H1 (cell line): ENCODE data around the gene TTLL9. TPM values are rescaled to one million over a fixed set of nuclear protein-coding genes. Genes with fewer than 3 reads are reported as not detected.

Source experiments
- CTCF ChIA-PET: fragments of 300-600 bp; sonication (Branson Sonifier 250); formaldehyde crosslinking; loops from one replicate; lab custom pipeline; 2021; ENCODE audit not compliant: partially characterized antibody; lab: Charles Lee
- POLR2A ChIA-PET: fragments of 300-600 bp; sonication (Branson Sonifier 250); formaldehyde crosslinking; loops from one replicate; lab custom pipeline; 2021; ENCODE audit warnings: inconsistent platforms; ENCODE audit not compliant: partially characterized antibody; lab: Charles Lee
- DNase-seq, 2 experiments: peaks; one replicate each; pipeline versions ENCODE4 v3.0.0 to v3.0.0-alpha.2; 2010 to 2022; ENCODE audit warnings: low spot score in 2 of 2, low read depth in 1 of 2, mixed read lengths in 1 of 2
- FAIRE-seq: peaks from 2 replicates; lab custom pipeline; 2011; peaks lifted over from hg19 to GRCh38; lab: Jason Lieb, UNC
- H2AFZ ChIP-seq: 2 replicates; pipeline ENCODE4 v1.8.1; 2012; ENCODE audit warnings: low read length, inconsistent platforms
- H2AK5ac ChIP-seq: 2 replicates; pipeline ENCODE4 v1.6.1; 2013; ENCODE audit warnings: low read depth, low read length
- H2BK120ac ChIP-seq: replicated peaks from 2 replicates; pipeline ENCODE3; 2013; ENCODE audit warnings: low read depth, low read length, inconsistent platforms
- H2BK12ac ChIP-seq: 2 replicates; pipeline ENCODE4 v1.6.1; 2013; ENCODE audit warnings: low read depth, low read length
- H2BK15ac ChIP-seq: 2 replicates; pipeline ENCODE4 v1.6.1; 2013; ENCODE audit warnings: low read length
- H2BK20ac ChIP-seq: 2 replicates; pipeline ENCODE4 v1.6.1; 2013; ENCODE audit warnings: low read length
- H2BK5ac ChIP-seq: 2 replicates; pipeline ENCODE4 v1.6.1; 2013; ENCODE audit warnings: low read depth, low read length
- H3K14ac ChIP-seq: 2 replicates; pipeline ENCODE4 v1.6.1; 2013; ENCODE audit warnings: inconsistent platforms; ENCODE audit not compliant: insufficient read length
- H3K18ac ChIP-seq: 2 replicates; pipeline ENCODE4 v1.6.1; 2013; ENCODE audit warnings: low read length; ENCODE audit errors: extremely low read depth
- H3K23ac ChIP-seq: 2 replicates; pipeline ENCODE4 v1.6.1; 2013; ENCODE audit warnings: inconsistent platforms; ENCODE audit not compliant: insufficient read length
- H3K23me2 ChIP-seq: 2 replicates; pipeline ENCODE4 v1.6.1; 2013; ENCODE audit warnings: low read depth, low read length
- H3K27ac ChIP-seq: 2 replicates; pipeline ENCODE4 v1.6.1; 2011; ENCODE audit warnings: low read depth, low read length, inconsistent platforms
- H3K27me3 ChIP-seq, 4 experiments: replicated peaks in 1 of 4; 1 replicate in 1 of 4; 2 replicates in 3 of 4; pipeline versions ENCODE4 v1.6.1 to v1.8.1; 2011 to 2013; ENCODE audit warnings: low read length in 3 of 4, mild to moderate bottlenecking in 3 of 4, inconsistent platforms in 2 of 4, mixed read lengths in 2 of 4, moderate library complexity in 1 of 4; ENCODE audit not compliant: control insufficient read depth in 3 of 4, insufficient read depth in 3 of 4; ENCODE audit errors: extremely low read depth in 1 of 4
- H3K36me3 ChIP-seq, 4 experiments: 2 replicates each; pipeline versions ENCODE4 v1.6.1 to v1.8.1; 2011 to 2013; ENCODE audit warnings: mild to moderate bottlenecking in 4 of 4, low read length in 3 of 4, moderate library complexity in 2 of 4, control low read depth in 1 of 4, inconsistent platforms in 1 of 4; ENCODE audit not compliant: insufficient read depth in 4 of 4, control insufficient read depth in 2 of 4
- H3K4ac ChIP-seq: replicated peaks from 2 replicates; pipeline ENCODE3; 2013; ENCODE audit warnings: low read length, low read depth, mixed read lengths, inconsistent platforms; ENCODE audit not compliant: insufficient read length
- H3K4me1 ChIP-seq, 4 experiments: replicated peaks in 1 of 4; 1 replicate in 1 of 4; 2 replicates in 3 of 4; pipeline versions ENCODE4 v1.6.1 to v1.8.1; 2011 to 2013; ENCODE audit warnings: low read length in 3 of 4, inconsistent platforms in 2 of 4, mixed read lengths in 1 of 4; ENCODE audit not compliant: insufficient read depth in 4 of 4, control insufficient read depth in 3 of 4
- H3K4me2 ChIP-seq, 2 experiments: 2 replicates each; pipeline versions ENCODE4 v1.6.1 to v1.8.1; 2011 to 2013; ENCODE audit warnings: low read depth in 2 of 2, low read length in 2 of 2, control low read depth in 1 of 2, inconsistent platforms in 1 of 2, mild to moderate bottlenecking in 1 of 2; ENCODE audit not compliant: insufficient read depth in 1 of 2
- H3K4me3 ChIP-seq, 4 experiments: fragments of 200-600, 300-600 bp in 1 of 4; sonication (generic), shearing (Covaris generic), sonication (Bioruptor Twin) in 1 of 4; 2 replicates each; pipeline versions ENCODE4 v1.5.1 to v1.8.1; 2011 to 2016; ENCODE audit warnings: low read length in 4 of 4, low read depth in 3 of 4, control low read depth in 2 of 4, inconsistent platforms in 2 of 4, mild to moderate bottlenecking in 2 of 4, mixed read lengths in 1 of 4, moderate library complexity in 1 of 4; ENCODE audit not compliant: insufficient read depth in 2 of 4; ENCODE audit errors: extremely low read depth in 1 of 4
- H3K56ac ChIP-seq: replicated peaks from 2 replicates; pipeline ENCODE3; 2013; ENCODE audit warnings: low read depth, mild to moderate bottlenecking, mixed read lengths, low read length, inconsistent platforms; ENCODE audit not compliant: insufficient read length
- H3K79me1 ChIP-seq: 2 replicates; pipeline ENCODE4 v1.6.1; 2013; ENCODE audit warnings: low read depth, low read length, control low read depth
- H3K79me2 ChIP-seq, 2 experiments: 2 replicates each; pipeline versions ENCODE4 v1.6.1 to v1.8.1; 2012 to 2013; ENCODE audit warnings: low read length in 2 of 2, mild to moderate bottlenecking in 2 of 2, inconsistent platforms in 1 of 2; ENCODE audit not compliant: insufficient read depth in 2 of 2, control insufficient read depth in 1 of 2
- H3K9ac ChIP-seq, 4 experiments: replicated peaks in 1 of 4; 1 replicate in 1 of 4; 2 replicates in 3 of 4; pipeline versions ENCODE4 v1.6.1 to v1.8.1; 2011 to 2013; ENCODE audit warnings: low read depth in 3 of 4, low read length in 3 of 4, control low read depth in 2 of 4, mild to moderate bottlenecking in 2 of 4, moderate library complexity in 2 of 4, inconsistent platforms in 1 of 4; ENCODE audit errors: extremely low read depth in 1 of 4
- H3K9me3 ChIP-seq, 2 experiments: 2 replicates each; pipeline versions ENCODE4 v1.6.1 to v1.8.1; 2012 to 2013; ENCODE audit warnings: mild to moderate bottlenecking in 2 of 2, moderate library complexity in 2 of 2, control low read depth in 1 of 2, inconsistent platforms in 1 of 2, low read depth in 1 of 2, low read length in 1 of 2, mixed read lengths in 1 of 2; ENCODE audit not compliant: insufficient read depth in 2 of 2
- H4K20me1 ChIP-seq, 2 experiments: replicated peaks in 1 of 2; 2 replicates each; pipeline versions ENCODE3 to v1.8.1; 2011 to 2013; ENCODE audit warnings: inconsistent platforms in 2 of 2, low read length in 2 of 2, mild to moderate bottlenecking in 1 of 2; ENCODE audit not compliant: insufficient read depth in 2 of 2, control insufficient read depth in 1 of 2
- H4K5ac ChIP-seq: 2 replicates; pipeline ENCODE4 v1.6.1; 2013; ENCODE audit warnings: low read length, low read depth, mixed read lengths, inconsistent platforms; ENCODE audit not compliant: insufficient read length
- H4K8ac ChIP-seq: 2 replicates; pipeline ENCODE4 v1.8.0; 2013; ENCODE audit warnings: mild to moderate bottlenecking, moderate library complexity, low read length, inconsistent platforms; ENCODE audit not compliant: insufficient read depth; ENCODE audit errors: extremely low read depth
- H4K91ac ChIP-seq: replicated peaks from 2 replicates; pipeline ENCODE3; 2013; ENCODE audit warnings: low read length, mixed read lengths, inconsistent platforms; ENCODE audit not compliant: insufficient read length
- CEBPB ChIP-seq: IDR thresholded peaks from 2 replicates; pipeline ENCODE4 v1.6.1; 2012; ENCODE audit warnings: low read depth, low read length
- CREB1 ChIP-seq: IDR thresholded peaks from 2 replicates; pipeline ENCODE4 v1.6.1; 2012; ENCODE audit warnings: inconsistent platforms
- EGR1 ChIP-seq: IDR thresholded peaks from 2 replicates; pipeline ENCODE4 v1.6.1; 2011; ENCODE audit warnings: low read depth, low read length, borderline replicate concordance
- GABPA ChIP-seq: IDR thresholded peaks from 2 replicates; pipeline ENCODE4 v1.6.1; 2011; ENCODE audit warnings: mild to moderate bottlenecking, low read length, moderate library complexity, borderline replicate concordance; ENCODE audit not compliant: insufficient read depth
- JUN ChIP-seq: IDR thresholded peaks from 2 replicates; pipeline ENCODE4 v1.6.1; 2011; ENCODE audit warnings: low read depth, mild to moderate bottlenecking, improper control_type of control experiment, low read length
- KDM1A ChIP-seq: fragments of 200-600, 300-600 bp; sonication (generic); IDR thresholded peaks from 2 replicates; pipeline ENCODE4 v1.7.1; 2016; ENCODE audit warnings: mild to moderate bottlenecking, low read length, borderline replicate concordance
- KDM5A ChIP-seq: fragments of 200-600 bp; IDR thresholded peaks from 2 replicates; pipeline ENCODE4 v1.7.1; 2012; ENCODE audit warnings: mild to moderate bottlenecking, low read length, inconsistent platforms, mixed read lengths
- MAFK ChIP-seq: IDR thresholded peaks from 2 replicates; pipeline ENCODE4 v1.6.1; 2012; ENCODE audit warnings: low read depth, mild to moderate bottlenecking, improper control_type of control experiment, low read length
- NRF1 ChIP-seq: IDR thresholded peaks from 2 replicates; pipeline ENCODE4 v1.6.1; 2011; ENCODE audit warnings: mild to moderate bottlenecking, low read depth, low read length, improper control_type of control experiment
- POLR2AphosphoS5 ChIP-seq: IDR thresholded peaks from 2 replicates; pipeline ENCODE4 v1.6.1; 2011; ENCODE audit warnings: low read depth, low read length
- POU5F1 ChIP-seq: IDR thresholded peaks from 2 replicates; pipeline ENCODE4 v1.6.1; 2011; ENCODE audit warnings: low read depth, mild to moderate bottlenecking, low read length, moderate library complexity
- RFX5 ChIP-seq: IDR thresholded peaks from 2 replicates; pipeline ENCODE4 v1.6.1; 2011; ENCODE audit warnings: low read depth, low read length, improper control_type of control experiment, borderline replicate concordance
- TAF7 ChIP-seq: optimal IDR thresholded peaks from 2 replicates; pipeline ENCODE3; 2011; ENCODE audit warnings: low read depth, mild to moderate bottlenecking, inconsistent platforms, low read length, moderate library complexity, borderline replicate concordance
- TBP ChIP-seq: IDR thresholded peaks from 2 replicates; pipeline ENCODE4 v1.6.1; 2011; ENCODE audit warnings: low read depth, low read length, improper control_type of control experiment
- ZNF274 ChIP-seq: IDR thresholded peaks from 2 replicates; pipeline ENCODE4 v1.7.0; 2012; ENCODE audit warnings: low read length, borderline replicate concordance; ENCODE audit errors: extremely low read depth
- WGBS, 2 experiments: shearing (Covaris generic) in 1 of 2; methylation state at CpG; one replicate each; pipeline versions ENCODE4 v1.1.6 to v1.1.7; 2013 to 2015; ENCODE audit warnings: low lambda C conversion rate in 2 of 2, mixed read lengths in 2 of 2, inconsistent platforms in 1 of 2, low coverage in 1 of 2, missing lambda C conversion rate in 1 of 2; ENCODE audit not compliant: insufficient replicate concordance in 2 of 2, insufficient coverage in 1 of 2, insufficient read length in 1 of 2; ENCODE audit errors: extremely low coverage in 1 of 2, missing lambda C conversion rate in 1 of 2; 5-methylcytosine and 5-hydroxymethylcytosine counted together
- polyA plus RNA-seq, 7 experiments: library from polyadenylated mRNA; depleted of rRNA in 3 of 7; stranded (reverse) in 5 of 7; unstranded in 2 of 7; fragments of >200 nt in 5 of 7; fragments of 200-250 nt in 2 of 7; gene quantifications; 1 replicate in 5 of 7; 2 replicates in 1 of 7; 4 replicates in 1 of 7; pipeline versions ENCODE4 v1.2.1 to v1.2.3, GENCODE V29; 2011 to 2013; ENCODE audit warnings: missing spikeins in 2 of 7, mixed read lengths in 2 of 7
- total RNA-seq: library from RNA; stranded (reverse); fragmentation: NEBNext Ultra II Directional; extraction: Animal tissue kit (Norgen Biotek cat#: 25700); gene quantifications from 2 replicates; pipeline ENCODE4 v1.2.1, GENCODE V29; 2021

Gene TTLL9
- total and polyA plus RNA-seq, 2 of the 8 experiments (the other 6 are each of a cell fraction or from before 2014, with no cell fraction given): 0.06 TPM; not detected in 1

DNA sequence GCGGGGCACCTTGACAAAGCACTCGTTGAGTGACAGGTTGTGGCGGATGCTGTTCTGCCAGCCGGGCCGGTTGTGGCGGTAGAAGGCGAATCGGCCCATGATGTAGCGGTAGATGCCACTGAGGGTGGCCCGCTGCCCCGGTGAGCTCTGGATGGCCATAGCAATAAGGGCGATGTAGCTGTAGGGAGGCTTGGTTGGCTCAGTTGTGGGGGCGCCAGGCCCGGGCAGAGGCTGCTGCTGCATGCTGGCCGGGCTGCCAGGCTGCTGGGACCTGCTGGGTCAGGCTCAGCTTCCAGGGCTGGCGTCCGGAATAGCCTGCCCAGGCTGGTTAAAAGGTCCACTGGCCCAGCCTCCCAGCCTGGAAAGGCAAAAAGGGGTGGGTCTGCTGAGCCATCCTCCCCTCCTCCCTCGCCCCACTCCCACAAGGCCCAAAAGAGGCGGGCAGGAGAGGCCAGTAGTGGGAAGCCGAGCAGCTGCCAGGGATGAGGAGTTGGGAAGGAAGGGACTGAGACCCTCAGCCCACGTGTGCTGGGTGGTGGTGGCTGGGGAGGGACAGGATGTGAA is 25.1 kb upstream of the TTLL9 start, which contains the start of gene FOXS1:
FOXS1 (minus strand) TSS at position 305 of the 564 bp plus-strand sequence; CDS start at position 243, 62 bp downstream.
- WGBS, 2 experiments: 72% methylated on average over 21 of the region's 21 CpGs; no CpG with 5 or more reads in 1 of the 2 experiments
- Histone ChIP-seq H3K4me1 (peaks cover 4 to 38% (median 33%) of the 10 kb centered on the region in 4 experiments), H4K5ac (no peak within 1 kb of the TSS), H3K23ac (no peak within 1 kb of the TSS), H3K79me1 (no peaks in the 10 kb centered on the region), H3K36me3 (no peaks in the 10 kb centered on the region), H2BK20ac (peak within 1 kb of the TSS; percentile 93), H3K27ac (no peak within 1 kb of the TSS), H3K79me2 (no peaks in the 10 kb centered on the region), H3K23me2 (peaks cover 4% of the 10 kb centered on the region), H4K20me1 (no peaks in the 10 kb centered on the region), H3K4ac (no peak within 1 kb of the TSS), H3K4me2 (no peak within 1 kb of the TSS), H3K9me3 (no peaks in the 10 kb centered on the region), H3K18ac (no peak within 1 kb of the TSS; the same call in 1 of the 2 replicates), H3K9ac (no peak within 1 kb of the TSS), H2BK15ac (peak within 1 kb of the TSS; percentile 84), H3K27me3 (peaks cover 5 to 25% (median 19%) of the 10 kb centered on the region in 4 experiments), H3K14ac (no peak within 1 kb of the TSS), H2AFZ (no peak within 1 kb of the TSS), H4K8ac (no peak within 1 kb of the TSS), H2AK5ac (no peak within 1 kb of the TSS), H4K91ac (no peak within 1 kb of the TSS), H3K4me3 (peak within 1 kb of the TSS in 1 of 4 experiments; percentile 14; a peak in 1 of 8 replicates), H2BK120ac (no peak within 1 kb of the TSS), H3K56ac (no peak within 1 kb of the TSS), H2BK12ac (peak within 1 kb of the TSS; percentile 4; the same call in 1 of the 2 replicates), H2BK5ac (peak within 1 kb of the TSS; percentile 60; the same call in 1 of the 2 replicates)
- ChIA-PET POLR2A (interaction anchor here (0.9 to 1.1 kb wide), 2 partner anchors 11 to 22 kb away, joined by 3 to 4 read pairs; no protein-coding TSS in a partner anchor), CTCF (interaction anchor here (0.6 to 4.2 kb wide), 15 partner anchors 9 to 803 kb away, joined by 3 to 44 read pairs (median 4); no protein-coding TSS in a partner anchor)
- no peak for DNase-seq
- no peak for FAIRE-seq
- no peak for TF ChIP-seq POU5F1
- no peak for TF ChIP-seq ZNF274
- TF ChIP-seq CREB1: no peak
- no peak for TF ChIP-seq EGR1
- TF ChIP-seq JUN: no peak
- TF ChIP-seq TBP: no peak
- no peak for TF ChIP-seq KDM1A
- TF ChIP-seq TAF7: no peak
- TF ChIP-seq POLR2AphosphoS5: no peak
- no peak for TF ChIP-seq MAFK
- TF ChIP-seq RFX5: no peak
- TF ChIP-seq CEBPB: no peak
- TF ChIP-seq NRF1: no peak
- TF ChIP-seq KDM5A: no peak
- no peak for TF ChIP-seq GABPA
